ENCODE data around the gene TBC1D5.

GRCh38 chr3:17491601-17492000, 250.8 kb downstream of the TBC1D5 start:
- no peak for TF ChIP-seq USF2 (CRISPR knock-in tag; IDR thresholded peaks at IDR 0.05)
- TF ChIP-seq NR1H2 (CRISPR knock-in tag; IDR thresholded peaks at IDR 0.05), result no peak
- no peak for TF ChIP-seq CTCF (IDR thresholded peaks at IDR 0.05)
- no peak for TF ChIP-seq ATF1 (CRISPR knock-in tag; IDR thresholded peaks at IDR 0.05)
- no peak for TF ChIP-seq E2F4 (CRISPR knock-in tag; IDR thresholded peaks at IDR 0.05; ENCODE audit: borderline replicate concordance, low read depth)
- TF ChIP-seq ATF2 (CRISPR knock-in tag; IDR thresholded peaks at IDR 0.05; ENCODE audit: borderline replicate concordance, low read depth), result no peak
- no peak for TF ChIP-seq SP1 (CRISPR knock-in tag; conservative IDR thresholded peaks at IDR 0.05)
- TF ChIP-seq ATF6 (CRISPR knock-in tag; IDR thresholded peaks at IDR 0.05), result no peak
- no peak for TF ChIP-seq MAX (CRISPR knock-in tag; IDR thresholded peaks at IDR 0.05)
- no peak for TF ChIP-seq HMGXB4 (CRISPR knock-in tag; IDR thresholded peaks at IDR 0.05)
- no peak for TF ChIP-seq PRDM15 (CRISPR knock-in tag; IDR thresholded peaks at IDR 0.05)

Measured in WTC11 (cell line).